D721Med (cell line): ENCODE measurements around the gene NPTX1.

Experiments used
- DNase-seq: peaks from one replicate; pipeline ENCODE4 v3.0.0; 2011; ENCODE audit warnings: low spot score; ENCODE audit not compliant: insufficient read length
- FAIRE-seq: peaks from 2 replicates; lab custom pipeline; 2011; peaks lifted over from hg19 to GRCh38; lab: Jason Lieb, UNC
- CTCF ChIP-seq: IDR thresholded peaks from 2 replicates; pipeline ENCODE4 v1.5.1; 2012; ENCODE audit warnings: mild to moderate bottlenecking, control low read depth; ENCODE audit not compliant: insufficient read depth; ENCODE audit errors: missing control alignments

The NPTX1 gene

GRCh38 chr17:80433916-80434666 is 42.3 kb downstream of the NPTX1 start:
- TF ChIP-seq CTCF = no peak
- FAIRE-seq (no peak), DNase-seq (no peak)

GRCh38 chr17:80432961-80433550 is 43.4 kb downstream of the NPTX1 start:
- no peak for DNase-seq
- no peak for TF ChIP-seq CTCF
- no peak for FAIRE-seq

GRCh38 chr17:80432350-80432955 is 44.0 kb downstream of the NPTX1 start:
- FAIRE-seq (no peak), DNase-seq (no peak)
- no peak for TF ChIP-seq CTCF

GRCh38 chr17:80431246-80432195 is 44.9 kb downstream of the NPTX1 start:
- FAIRE-seq = no peak
- TF ChIP-seq CTCF = no peak
- DNase-seq = no peak

- no peak for DNase-seq
- TF ChIP-seq CTCF = no peak
Measured at GRCh38 chr17:80430446-80431245, 45.8 kb downstream of the NPTX1 start.

More at GRCh38 chr17:80430446-80431245, 45.8 kb downstream of the NPTX1 start:
- FAIRE-seq = no peak
